ENCODE data around the gene WDR93.

- no peak for TF ChIP-seq CTCF (IDR thresholded peaks at IDR 0.05)
- TF ChIP-seq POLR2A (IDR thresholded peaks at IDR 0.05) = no peak
Observed at GRCh38 chr15:89780601-89781000, 90.0 kb downstream of the WDR93 start.
